Adrenal gland (tissue), 12 donors: ENCODE measurements around the gene VARS1. TPM values are rescaled to one million over a fixed set of nuclear protein-coding genes. Genes with fewer than 3 reads are reported as not detected.

Experiments
- DNase-seq, 7 donors: peaks; one replicate each; pipeline ENCODE4 v3.0.0-alpha.2; 2019 to 2020
- H3K27ac ChIP-seq, 5 donors: fragments of 200-600 bp; sonication (generic) in 4 of 5; 1 replicate in 3 of 5; 2 replicates in 2 of 5; pipeline versions ENCODE4 v1.5.1 to v1.8.0; 2016 to 2020; ENCODE audit warnings: mild to moderate bottlenecking in 1 of 5
- H3K27me3 ChIP-seq: fragments of 200-600 bp; 2 replicates; pipeline ENCODE4 v1.8.0; 2021
- H3K36me3 ChIP-seq, 2 donors: fragments of 200-600 bp; replicated peaks in 1 of 2; 1 replicate in 1 of 2; 2 replicates in 1 of 2; pipeline versions ENCODE4 v1.5.1 to v1.8.0; 2018 to 2022
- H3K4me1 ChIP-seq, 2 donors: fragments of 200-600 bp; replicated peaks in 1 of 2; 1 replicate in 1 of 2; 2 replicates in 1 of 2; pipeline versions ENCODE4 v1.5.1 to v1.8.0; 2018 to 2021
- H3K4me3 ChIP-seq, 4 donors: fragments of 200-600 bp; sonication (generic) in 3 of 4; one replicate each; pipeline ENCODE4 v1.5.1; 2016 to 2018
- H3K9me3 ChIP-seq, 3 donors: fragments of 200-600 bp; sonication (generic) in 1 of 3; replicated peaks in 1 of 3; 1 replicate in 2 of 3; 2 replicates in 1 of 3; pipeline versions ENCODE4 v1.5.1 to v1.8.0; 2016 to 2021
- POLR2A ChIP-seq, 2 donors: fragments of 450-650 bp; IDR thresholded peaks; one replicate each; pipeline ENCODE4 v1.6.1; 2017; ENCODE audit warnings: antibody characterized with exemption in 2 of 2, mild to moderate bottlenecking in 2 of 2, moderate library complexity in 1 of 2
- WGBS, 4 donors: extraction: QIAGEN DNeasy Blood & Tissue Kit in 2 of 4; methylation state at CpG; one replicate each; pipeline versions ENCODE4 v1.1.5 to v1.1.7; 2013 to 2017; 5-methylcytosine and 5-hydroxymethylcytosine counted together
- intact Hi-C, 2 donors: fragments of 100-400 bp; cut with DNase I; formaldehyde crosslinking; loops; one replicate each; pipeline versions ENCODE4 v1.14.1 to v1.15.0; 2022 to 2023
- polyA plus RNA-seq, 3 donors: library from polyadenylated mRNA; stranded (reverse); fragments of 200-250 nt in 2 of 3; fragments of 350-450 nt in 1 of 3; fragmentation: Illumina TruSeq in 1 of 3; extraction: RNeasy Lipid Tissue Mini Kit (QIAGEN cat#74804) in 1 of 3; gene quantifications; one replicate each; pipeline ENCODE4 v1.2.3, GENCODE V29; 2013 to 2014
- total RNA-seq, 9 donors: library from RNA; depleted of rRNA in 4 of 9; stranded (reverse); fragments of >200 nt in 4 of 9; fragments of 120-200 nt in 1 of 9; fragmentation: NEBNext Ultra II Directional in 1 of 9; extraction: Animal tissue kit (Norgen Biotek cat#: 25700) in 1 of 9; gene quantifications; one replicate each; pipeline versions ENCODE4 v1.1.0 to v1.2.4, GENCODE V29; 2013 to 2023
- TF ChIP-seq, protein P1 (sequence below), 6 experiments: fragments of 450-650 bp in 4 of 6; fragments of 200-600 bp in 2 of 6; sonication (generic) in 1 of 6; IDR thresholded peaks; 1 replicate in 5 of 6; 2 replicates in 1 of 6; pipeline versions ENCODE4 v1.5.1 to v1.8.0; 2016 to 2021; ENCODE audit warnings: antibody characterized with exemption in 6 of 6, mild to moderate bottlenecking in 2 of 6, moderate library complexity in 1 of 6
- donor health status: healthy with polysubstance abuse.
- donor health status: Bipolar disorder and iron deficiency.
- donor health status: DM: yes; HTN: yes; CAD: no.
- donor health status: DM: no; HTN: no; CAD: no.
- donor health status: DM: no; HTN: no; CAD: no.
- donor health status: DM: yes; HTN: yes; CAD: no.

The VARS1 gene
- total and polyA plus RNA-seq, 12 donors: 15.0 to 90.8 (median 57.8) TPM

DNA sequence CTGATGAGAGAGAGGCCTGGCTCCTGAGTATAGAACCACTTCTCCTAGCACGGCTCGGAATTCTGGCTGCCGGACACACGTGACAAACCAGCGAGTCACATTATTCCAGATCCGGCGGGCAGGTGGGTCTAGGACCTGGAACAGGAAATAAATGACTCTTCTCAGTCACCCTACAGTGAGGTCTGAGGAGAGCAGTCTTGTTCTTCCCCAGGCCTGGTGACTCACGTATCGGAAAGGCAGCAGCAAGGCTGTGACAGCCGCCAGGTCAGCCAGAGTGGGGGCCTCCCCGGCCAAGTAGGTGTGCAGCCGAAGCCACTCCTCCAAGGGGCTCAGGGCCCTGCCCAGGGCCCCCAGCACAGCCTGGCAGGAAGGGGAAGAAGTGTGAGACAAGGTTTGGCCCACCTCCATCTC, 2.8 kb downstream of the VARS1 start:
- Histone ChIP-seq H3K36me3 (peaks cover 0 to 18% of the 10 kb centered on the region in 2 donors), H3K4me3 (no peak overlapping the region), H3K4me1 (peaks cover 13 to 23% of the 10 kb centered on the region in 2 donors), H3K27ac (peak overlapping the region in 3 of 5 donors; percentile 66 to 97 (median 79)), H3K27me3 (no peaks in the 10 kb centered on the region), H3K9me3 (no peaks in the 10 kb centered on the region)
- TF ChIP-seq, protein P1, sequence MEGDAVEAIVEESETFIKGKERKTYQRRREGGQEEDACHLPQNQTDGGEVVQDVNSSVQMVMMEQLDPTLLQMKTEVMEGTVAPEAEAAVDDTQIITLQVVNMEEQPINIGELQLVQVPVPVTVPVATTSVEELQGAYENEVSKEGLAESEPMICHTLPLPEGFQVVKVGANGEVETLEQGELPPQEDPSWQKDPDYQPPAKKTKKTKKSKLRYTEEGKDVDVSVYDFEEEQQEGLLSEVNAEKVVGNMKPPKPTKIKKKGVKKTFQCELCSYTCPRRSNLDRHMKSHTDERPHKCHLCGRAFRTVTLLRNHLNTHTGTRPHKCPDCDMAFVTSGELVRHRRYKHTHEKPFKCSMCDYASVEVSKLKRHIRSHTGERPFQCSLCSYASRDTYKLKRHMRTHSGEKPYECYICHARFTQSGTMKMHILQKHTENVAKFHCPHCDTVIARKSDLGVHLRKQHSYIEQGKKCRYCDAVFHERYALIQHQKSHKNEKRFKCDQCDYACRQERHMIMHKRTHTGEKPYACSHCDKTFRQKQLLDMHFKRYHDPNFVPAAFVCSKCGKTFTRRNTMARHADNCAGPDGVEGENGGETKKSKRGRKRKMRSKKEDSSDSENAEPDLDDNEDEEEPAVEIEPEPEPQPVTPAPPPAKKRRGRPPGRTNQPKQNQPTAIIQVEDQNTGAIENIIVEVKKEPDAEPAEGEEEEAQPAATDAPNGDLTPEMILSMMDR (IDR thresholded peaks at IDR 0.05): peak in 1 of 6 experiments; percentile 3
- TF ChIP-seq POLR2A (IDR thresholded peaks at IDR 0.05): peak in 1 of 2 donors; percentile 43
- peak in 6 of 7 donors; percentile 54 to 82 (median 65) for DNase-seq
- intact Hi-C loops: no loop called here
- 39 to 54% (median 48%) methylated on average over 8 to 12 of the region's 12 CpGs for WGBS, 4 donors

DNA sequence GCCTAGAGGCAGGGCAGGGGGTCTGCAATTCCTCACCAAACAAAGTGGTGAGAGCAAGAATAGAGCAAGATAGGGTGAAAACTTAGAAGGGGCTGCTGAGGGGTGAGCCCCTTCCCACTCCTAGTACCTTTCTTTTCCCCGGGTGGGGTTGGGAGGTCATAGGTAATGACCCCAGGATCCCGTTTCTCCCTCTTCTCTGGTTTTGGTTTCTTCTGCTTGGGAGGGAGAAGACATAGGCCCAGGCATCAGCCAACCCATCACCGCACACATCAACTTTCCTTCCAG, 3.5 kb downstream of the VARS1 start:
- no peak for DNase-seq
- Histone ChIP-seq H3K4me3 (no peak overlapping the region), H3K36me3 (peaks cover 0 to 23% of the 10 kb centered on the region in 2 donors), H3K27ac (peak overlapping the region in 1 of 5 donors; percentile 97), H3K4me1 (peaks cover 13 to 23% of the 10 kb centered on the region in 2 donors), H3K9me3 (no peaks in the 10 kb centered on the region), H3K27me3 (no peaks in the 10 kb centered on the region)
- intact Hi-C loops: no loop called here
- TF ChIP-seq POLR2A (IDR thresholded peaks at IDR 0.05): no peak
- TF ChIP-seq, protein P1 (IDR thresholded peaks at IDR 0.05): no peak
- 83 to 95% (median 83%) methylated on average over 3 of the region's 3 CpGs for WGBS, 4 donors

DNA sequence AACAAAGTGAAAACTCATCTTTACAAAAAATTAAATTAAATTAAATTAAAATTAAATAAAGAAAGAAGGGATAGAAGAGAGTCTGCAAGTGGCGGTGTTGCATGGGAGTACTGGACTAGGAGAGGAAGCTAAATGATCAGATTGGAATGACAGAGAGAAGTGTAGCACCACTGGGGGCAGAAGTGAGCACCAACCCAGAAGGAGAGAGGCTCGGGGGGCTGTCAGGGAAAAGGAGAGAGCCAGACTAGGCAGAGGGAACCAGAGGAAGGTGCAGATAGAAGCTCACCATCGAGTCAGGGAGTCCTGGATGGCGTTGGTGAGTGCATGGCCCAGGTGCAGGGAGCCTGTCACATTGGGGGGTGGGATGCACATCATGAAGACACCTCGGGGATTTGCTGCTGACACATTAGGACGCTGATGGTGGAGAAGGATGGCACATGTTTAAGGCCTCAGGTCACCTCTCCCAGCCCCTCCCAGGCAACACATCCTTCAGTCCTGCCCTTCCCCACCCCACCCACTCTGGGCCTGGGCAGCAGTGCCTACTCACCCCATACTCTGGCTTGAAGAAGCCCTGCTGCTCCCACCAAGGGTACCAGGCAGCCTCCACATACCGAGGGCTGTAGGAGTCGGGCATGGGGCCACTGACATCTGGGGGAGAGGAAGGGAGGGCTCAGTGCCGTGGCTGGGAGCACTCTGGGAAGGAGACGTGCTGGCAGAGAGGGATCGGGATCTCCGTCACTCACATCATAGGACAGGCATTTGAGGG, 4.0 kb downstream of the VARS1 start:
- TF ChIP-seq, protein P1 (IDR thresholded peaks at IDR 0.05): peak in 5 of 6 experiments; percentile 29 to 56 (median 46)
- no peak for TF ChIP-seq POLR2A (IDR thresholded peaks at IDR 0.05)
- peak in 4 of 7 donors; percentile 40 to 76 (median 60) for DNase-seq
- Histone ChIP-seq H3K27me3 (no peaks in the 10 kb centered on the region), H3K36me3 (peaks cover 0 to 25% of the 10 kb centered on the region in 2 donors), H3K27ac (no peak overlapping the region), H3K4me3 (no peak overlapping the region), H3K4me1 (peaks cover 13 to 23% of the 10 kb centered on the region in 2 donors), H3K9me3 (no peaks in the 10 kb centered on the region)
- intact Hi-C loops: no loop called here
- 72 to 80% (median 76%) methylated on average over 12 of the region's 12 CpGs for WGBS, 4 donors

DNA sequence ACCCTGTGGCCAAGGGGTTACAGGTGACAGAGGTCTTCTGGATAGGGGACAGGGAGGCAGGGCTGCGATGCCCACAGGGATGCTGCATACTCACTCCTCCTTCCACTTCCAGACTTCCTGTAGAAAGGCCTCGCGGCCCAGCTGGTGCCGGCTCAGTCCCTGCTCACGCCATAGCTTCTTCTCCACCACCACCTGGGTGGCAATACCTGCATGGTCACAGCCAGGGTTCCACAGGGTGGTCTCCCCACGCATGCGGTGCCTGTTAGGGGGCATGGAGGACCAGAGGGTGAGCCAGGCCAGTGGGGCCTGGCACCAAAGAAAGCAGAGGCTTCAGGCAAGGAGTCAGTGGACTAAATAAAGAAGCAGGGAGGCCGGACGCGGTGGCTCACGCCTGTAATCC, 10.1 kb downstream of the VARS1 start:
- H3K4me1 ChIP-seq: no peaks in the 10 kb centered on the region
- intact Hi-C loops: no loop called here
- WGBS, 4 donors: 90 to 94% (median 93%) methylated on average over 6 to 11 of the region's 11 CpGs
- no peak overlapping the region for H3K4me3 ChIP-seq
- no peak for TF ChIP-seq POLR2A (IDR thresholded peaks at IDR 0.05)
- TF ChIP-seq, protein P1 (IDR thresholded peaks at IDR 0.05): no peak
- peaks cover 0 to 62% of the 10 kb centered on the region in 2 donors for H3K36me3 ChIP-seq
- no peak overlapping the region for H3K27ac ChIP-seq
- no peaks in the 10 kb centered on the region for H3K27me3 ChIP-seq
- DNase-seq: no peak
- no peaks in the 10 kb centered on the region for H3K9me3 ChIP-seq
